Measurements from ENCODE around the gene FAM153A. TPM values are rescaled to one million over a fixed set of nuclear protein-coding genes. Genes with fewer than 3 reads are reported as not detected.
"Not testable (repeated sequence)": the region's sequence is repeated elsewhere in the genome, so short reads cannot be mapped to it uniquely, and the experiment has no call there.

Gene FAM153A
- 0.52 TPM in 1 of 2 replicates, not detected in the other for total RNA-seq (ENCODE audit: low replicate concordance)
- long read RNA-seq, result 0 reads

- not testable (repeated sequence) for H3K4me1 Mint-ChIP-seq (ENCODE audit: unreplicated experiment); H3K4me3 Mint-ChIP-seq; H3K9me3 Mint-ChIP-seq; DNase-seq (ENCODE audit: extremely low spot score, unreplicated experiment); H3K27me3 Mint-ChIP-seq; H3K27ac Mint-ChIP-seq; H3K36me3 Mint-ChIP-seq
Observed at GRCh38 chr5:177782792-177783633, at the start of gene FAM153A. Gene FAM153A (minus strand): TSS chr5:177782899.

GRCh38 chr5:177832287-177832686 lies 49.6 kb upstream of the FAM153A start:
- DNase-seq (ENCODE audit: extremely low spot score, unreplicated experiment); H3K27ac Mint-ChIP-seq; H3K36me3 Mint-ChIP-seq; H3K27me3 Mint-ChIP-seq; H3K4me3 Mint-ChIP-seq; H3K9me3 Mint-ChIP-seq; H3K4me1 Mint-ChIP-seq (ENCODE audit: unreplicated experiment): not testable (repeated sequence)

DNA sequence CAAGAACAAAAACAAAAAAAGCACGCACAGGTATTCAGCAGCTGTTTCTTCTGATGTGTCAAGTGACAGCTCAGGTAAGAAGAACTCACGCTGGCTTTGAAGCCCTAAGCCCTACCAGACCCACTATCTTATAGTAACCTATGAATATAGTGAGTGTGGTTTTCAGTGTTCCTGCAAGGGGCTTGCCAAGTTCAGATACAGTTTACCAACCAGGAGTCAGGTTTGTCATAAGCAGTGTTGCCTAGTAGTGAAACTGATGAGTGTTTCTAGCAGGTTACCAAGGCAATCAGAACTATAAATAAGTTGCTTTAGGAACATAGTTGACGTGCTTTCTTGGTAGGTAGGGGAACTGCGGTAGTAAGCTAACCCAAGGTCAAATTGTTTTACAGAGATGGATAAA lies 43.4 kb upstream of the FAM153A start:
- not testable (repeated sequence) for DNase-seq (ENCODE audit: extremely low spot score, unreplicated experiment); H3K9me3 Mint-ChIP-seq; H3K27ac Mint-ChIP-seq; H3K36me3 Mint-ChIP-seq; H3K4me3 Mint-ChIP-seq; H3K27me3 Mint-ChIP-seq; H3K4me1 Mint-ChIP-seq (ENCODE audit: unreplicated experiment)

DNA sequence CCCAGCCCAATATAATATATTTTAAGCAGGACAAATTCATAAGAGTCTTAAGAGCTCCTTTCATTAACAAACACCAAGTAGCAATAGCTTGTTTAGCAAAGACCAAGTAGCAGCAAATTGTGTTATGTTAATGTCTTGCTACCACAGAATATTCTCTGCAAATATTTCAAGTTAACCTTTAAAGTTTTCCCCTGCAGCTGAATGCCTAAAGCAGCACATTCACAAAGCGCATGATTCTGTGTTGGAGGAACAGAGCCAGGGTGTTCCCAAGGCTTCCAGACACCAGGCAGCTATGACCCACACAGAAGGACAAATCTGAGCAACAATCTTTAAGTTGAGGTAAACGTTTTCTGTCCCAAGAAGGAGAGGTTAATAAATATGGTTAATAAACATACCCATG lies 42.1 kb upstream of the FAM153A start:
- H3K9me3 Mint-ChIP-seq; DNase-seq (ENCODE audit: extremely low spot score, unreplicated experiment); H3K27ac Mint-ChIP-seq; H3K4me1 Mint-ChIP-seq (ENCODE audit: unreplicated experiment); H3K4me3 Mint-ChIP-seq; H3K36me3 Mint-ChIP-seq; H3K27me3 Mint-ChIP-seq: not testable (repeated sequence)

DNA sequence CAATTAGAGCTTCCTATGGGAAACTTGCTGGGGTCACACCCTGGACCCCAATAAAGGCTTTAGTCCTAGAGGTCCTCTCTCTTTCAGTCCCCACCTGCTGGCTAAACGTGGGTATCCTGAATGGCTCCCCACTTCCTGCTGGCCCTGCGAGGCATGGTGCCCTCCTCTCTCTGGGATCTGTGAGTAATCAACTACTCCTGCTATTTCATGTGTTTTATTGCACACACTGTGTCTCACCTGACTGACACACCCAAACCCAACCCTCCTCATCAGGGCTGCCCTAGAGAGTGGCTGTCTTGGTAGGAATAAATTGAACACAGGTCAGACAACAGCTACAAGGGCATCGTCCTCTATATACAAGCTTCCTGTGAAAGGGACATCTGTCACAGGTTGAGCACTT lies 39.8 kb upstream of the FAM153A start:
- not testable (repeated sequence) for H3K36me3 Mint-ChIP-seq; H3K9me3 Mint-ChIP-seq; DNase-seq (ENCODE audit: extremely low spot score, unreplicated experiment); H3K27me3 Mint-ChIP-seq; H3K27ac Mint-ChIP-seq; H3K4me3 Mint-ChIP-seq; H3K4me1 Mint-ChIP-seq (ENCODE audit: unreplicated experiment)

DNA sequence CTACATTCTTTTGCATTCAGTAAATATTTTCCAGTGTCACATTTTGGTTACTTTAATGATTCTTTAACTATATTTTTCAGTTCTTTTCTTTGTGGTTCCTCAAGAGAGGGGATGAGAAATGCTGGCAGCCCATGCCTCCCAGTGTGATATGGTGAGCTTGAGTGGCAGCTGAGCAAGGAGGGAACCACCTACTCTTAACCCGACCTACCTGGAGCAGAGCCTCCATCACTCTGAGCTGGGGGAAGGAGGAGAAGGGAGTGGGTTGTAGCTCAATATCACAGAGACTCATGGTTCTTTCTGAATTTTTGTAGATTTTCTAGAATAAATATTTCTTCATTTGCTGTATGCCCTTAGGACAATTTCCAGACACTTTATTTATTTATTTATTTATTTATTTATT lies 37.0 kb upstream of the FAM153A start:
- not testable (repeated sequence) for H3K9me3 Mint-ChIP-seq; DNase-seq (ENCODE audit: extremely low spot score, unreplicated experiment); H3K4me1 Mint-ChIP-seq (ENCODE audit: unreplicated experiment); H3K4me3 Mint-ChIP-seq; H3K27me3 Mint-ChIP-seq; H3K36me3 Mint-ChIP-seq; H3K27ac Mint-ChIP-seq

DNA sequence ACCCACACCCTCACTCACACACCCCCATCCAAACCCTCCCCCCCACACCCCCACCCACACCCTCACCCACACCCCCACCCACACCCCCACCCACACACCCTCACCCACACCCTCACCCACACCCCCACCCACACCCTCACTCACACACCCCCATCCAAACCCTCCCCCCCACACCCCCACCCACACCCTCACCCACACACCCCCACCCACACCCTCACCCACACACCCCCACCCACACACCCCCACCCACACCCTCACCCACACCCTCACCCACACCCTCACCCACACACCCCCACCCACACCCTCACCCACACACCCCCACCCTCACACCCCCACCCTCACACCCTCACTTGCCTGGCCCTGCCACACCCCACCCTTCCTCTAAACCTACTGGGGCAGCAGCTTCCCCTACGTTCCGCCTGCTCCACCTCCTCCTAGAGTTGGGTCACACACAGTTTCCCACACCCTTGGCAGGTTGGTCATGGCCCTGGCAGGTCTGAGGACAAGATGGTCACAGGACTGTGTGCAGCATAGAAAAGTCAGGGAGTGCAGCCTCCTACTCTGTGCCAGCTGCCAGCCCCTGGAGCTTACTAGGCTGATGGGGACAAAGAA lies 30.2 kb upstream of the FAM153A start:
- H3K4me1 Mint-ChIP-seq (ENCODE audit: unreplicated experiment); H3K27ac Mint-ChIP-seq; H3K36me3 Mint-ChIP-seq; DNase-seq (ENCODE audit: extremely low spot score, unreplicated experiment); H3K9me3 Mint-ChIP-seq; H3K4me3 Mint-ChIP-seq; H3K27me3 Mint-ChIP-seq: not testable (repeated sequence)

DNA sequence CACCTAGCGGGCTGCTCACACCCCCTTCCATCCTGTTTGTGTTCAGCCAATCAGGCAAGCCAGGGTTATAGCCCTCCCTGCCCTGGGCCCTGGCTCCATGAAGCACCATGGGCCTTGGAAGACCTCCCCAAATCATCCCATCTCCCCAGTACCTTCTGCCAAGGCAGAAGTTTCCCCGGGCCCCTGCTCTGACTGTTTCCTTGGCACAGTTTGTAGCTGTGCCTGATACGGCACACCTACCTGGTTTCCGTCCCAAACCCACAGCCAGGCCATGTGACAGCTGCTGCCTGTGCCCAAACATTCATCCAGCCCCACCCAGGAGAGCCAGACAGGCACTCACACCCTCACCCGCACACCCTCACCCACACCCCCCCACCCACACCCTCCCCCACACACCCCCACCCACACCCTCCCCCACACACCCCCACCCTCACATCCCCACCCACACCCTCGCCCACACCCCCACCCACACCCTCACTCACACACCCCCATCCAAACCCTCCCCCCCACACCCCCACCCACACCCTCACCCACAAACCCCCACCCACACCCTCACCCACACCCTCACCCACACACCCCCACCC lies 29.6 kb upstream of the FAM153A start:
- DNase-seq (ENCODE audit: extremely low spot score, unreplicated experiment); H3K4me3 Mint-ChIP-seq; H3K27me3 Mint-ChIP-seq; H3K27ac Mint-ChIP-seq; H3K9me3 Mint-ChIP-seq; H3K36me3 Mint-ChIP-seq; H3K4me1 Mint-ChIP-seq (ENCODE audit: unreplicated experiment): not testable (repeated sequence)

GRCh38 chr5:177809209-177809913 lies 26.7 kb upstream of the FAM153A start:
- H3K36me3 Mint-ChIP-seq; H3K9me3 Mint-ChIP-seq; H3K27ac Mint-ChIP-seq; H3K27me3 Mint-ChIP-seq; H3K4me3 Mint-ChIP-seq; DNase-seq (ENCODE audit: extremely low spot score, unreplicated experiment); H3K4me1 Mint-ChIP-seq (ENCODE audit: unreplicated experiment): not testable (repeated sequence)

DNA sequence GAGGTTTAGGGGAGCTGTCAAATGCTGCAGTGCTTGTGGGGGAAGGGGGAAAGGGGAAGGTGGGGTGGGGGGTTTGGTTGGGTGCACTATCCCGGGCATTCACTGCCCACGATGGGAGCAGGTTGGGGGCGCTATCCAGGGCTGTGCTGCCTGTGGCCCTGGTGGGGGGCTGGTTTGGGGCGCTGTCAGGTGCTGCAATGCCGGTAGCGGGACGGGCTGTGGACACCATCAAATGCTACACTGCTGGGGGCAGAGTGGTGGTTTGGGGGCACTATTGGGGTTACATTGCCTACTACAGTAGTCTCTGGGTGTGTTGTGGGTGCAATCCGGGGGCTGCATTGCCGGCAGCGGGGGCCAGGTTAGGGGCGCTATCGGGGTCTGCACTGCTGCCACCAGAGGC lies 25.7 kb upstream of the FAM153A start:
- not testable (repeated sequence) for H3K27ac Mint-ChIP-seq; H3K4me1 Mint-ChIP-seq (ENCODE audit: unreplicated experiment); H3K27me3 Mint-ChIP-seq; DNase-seq (ENCODE audit: extremely low spot score, unreplicated experiment); H3K4me3 Mint-ChIP-seq; H3K9me3 Mint-ChIP-seq; H3K36me3 Mint-ChIP-seq

DNA sequence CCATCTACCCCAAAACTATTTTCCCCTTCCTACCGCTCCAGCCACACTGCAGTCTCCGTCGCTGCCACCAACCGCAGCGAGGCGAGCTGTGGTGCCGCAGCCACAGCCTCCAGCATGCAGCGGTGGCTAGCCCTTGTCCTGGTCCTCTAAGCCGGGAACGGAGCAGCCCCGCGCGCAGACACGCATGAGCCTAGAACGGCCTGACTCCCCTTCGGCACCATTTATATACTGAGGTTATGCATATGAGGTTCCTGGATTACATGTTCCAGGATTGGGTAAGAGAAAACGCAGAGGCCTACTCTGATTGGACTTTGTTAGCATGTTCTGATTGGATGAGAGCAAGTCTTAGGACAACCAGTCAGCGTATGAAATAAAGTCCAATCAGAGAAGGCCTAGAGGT lies 24.6 kb upstream of the FAM153A start:
- H3K27me3 Mint-ChIP-seq; DNase-seq (ENCODE audit: extremely low spot score, unreplicated experiment); H3K4me3 Mint-ChIP-seq; H3K9me3 Mint-ChIP-seq; H3K27ac Mint-ChIP-seq; H3K4me1 Mint-ChIP-seq (ENCODE audit: unreplicated experiment); H3K36me3 Mint-ChIP-seq: not testable (repeated sequence)

DNA sequence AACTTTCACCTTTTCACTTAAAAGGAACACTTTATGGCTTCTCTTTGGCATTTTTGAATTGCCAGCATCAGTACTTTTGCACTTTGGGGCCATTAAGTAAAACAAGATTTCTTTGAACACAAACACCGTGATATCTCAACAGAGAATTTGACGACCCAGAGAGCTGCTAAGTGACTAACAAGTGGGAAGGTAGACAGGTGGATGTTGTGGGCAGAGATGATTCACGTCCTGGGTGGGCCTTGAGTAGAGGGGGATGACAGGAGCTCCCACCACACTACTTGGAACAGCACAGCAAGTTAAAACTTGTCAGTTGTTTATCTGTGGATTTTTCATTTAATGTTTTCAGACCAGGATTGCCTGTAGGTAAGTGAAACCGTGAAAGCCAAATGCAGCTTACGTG lies 18.7 kb upstream of the FAM153A start:
- not testable (repeated sequence) for DNase-seq (ENCODE audit: extremely low spot score, unreplicated experiment); H3K27ac Mint-ChIP-seq; H3K4me3 Mint-ChIP-seq; H3K27me3 Mint-ChIP-seq; H3K4me1 Mint-ChIP-seq (ENCODE audit: unreplicated experiment); H3K36me3 Mint-ChIP-seq; H3K9me3 Mint-ChIP-seq

- H3K4me3 Mint-ChIP-seq; H3K36me3 Mint-ChIP-seq; H3K27ac Mint-ChIP-seq; H3K4me1 Mint-ChIP-seq (ENCODE audit: unreplicated experiment); DNase-seq (ENCODE audit: extremely low spot score, unreplicated experiment); H3K27me3 Mint-ChIP-seq; H3K9me3 Mint-ChIP-seq: not testable (repeated sequence)
Observed at GRCh38 chr5:177798237-177798840, 15.6 kb upstream of the FAM153A start.
